Measurements from ENCODE around the gene USF1.
A peak's percentile ranks its signal among the peaks of the same experiment; 100 is the strongest.

Gene USF1

GRCh38 chr1:161045736-161046604, at the start of gene USF1:
USF1 (minus strand) TSS chr1:161045977; CDS start chr1:161043275, 2,702 bp downstream.
- H3K4me3 ChIP-seq (ENCODE audit: low read length) = peak within 1 kb of the TSS; percentile 94
- no peak for TF ChIP-seq ZNF274 (IDR thresholded peaks at IDR 0.05; ENCODE audit: low read depth, low read length)

- no peak for TF ChIP-seq ZNF274 (IDR thresholded peaks at IDR 0.05; ENCODE audit: low read depth, low read length)
- H3K4me3 ChIP-seq (ENCODE audit: low read length) = no peak overlapping the region
These were observed 49.5 kb upstream of the USF1 start for GRCh38 chr1:161095230-161095629.

- H3K4me3 ChIP-seq (ENCODE audit: low read length) = no peak overlapping the region
- no peak for TF ChIP-seq ZNF274 (IDR thresholded peaks at IDR 0.05; ENCODE audit: low read depth, low read length)
These were observed 48.7 kb upstream of the USF1 start for GRCh38 chr1:161094481-161094880.

GRCh38 chr1:161092621-161093028, 46.8 kb upstream of the USF1 start:
- no peak for TF ChIP-seq ZNF274 (IDR thresholded peaks at IDR 0.05; ENCODE audit: low read depth, low read length)

GRCh38 chr1:161091796-161092507, 46.2 kb upstream of the USF1 start:
- TF ChIP-seq ZNF274 (IDR thresholded peaks at IDR 0.05; ENCODE audit: low read depth, low read length) = no peak
- no peak overlapping the region for H3K4me3 ChIP-seq (ENCODE audit: low read length)

More at GRCh38 chr1:161092621-161093028, 46.8 kb upstream of the USF1 start:
- no peak overlapping the region for H3K4me3 ChIP-seq (ENCODE audit: low read length)

GRCh38 chr1:161091093-161091492, 45.3 kb upstream of the USF1 start:
- no peak for TF ChIP-seq ZNF274 (IDR thresholded peaks at IDR 0.05; ENCODE audit: low read depth, low read length)
- no peak overlapping the region for H3K4me3 ChIP-seq (ENCODE audit: low read length)

- no peak for TF ChIP-seq ZNF274 (IDR thresholded peaks at IDR 0.05; ENCODE audit: low read depth, low read length)
- no peak overlapping the region for H3K4me3 ChIP-seq (ENCODE audit: low read length)
These were observed 44.8 kb upstream of the USF1 start for GRCh38 chr1:161090617-161091016.

GRCh38 chr1:161089938-161090337, 44.2 kb upstream of the USF1 start:
- H3K4me3 ChIP-seq (ENCODE audit: low read length) = no peak overlapping the region
- TF ChIP-seq ZNF274 (IDR thresholded peaks at IDR 0.05; ENCODE audit: low read depth, low read length) = no peak

GRCh38 chr1:161089251-161089924, 43.6 kb upstream of the USF1 start, which contains the start of gene NECTIN4:
NECTIN4 (minus strand) TSS chr1:161089558; CDS start chr1:161089296, 262 bp downstream.
- no peak within 1 kb of the TSS for H3K4me3 ChIP-seq (ENCODE audit: low read length)
- TF ChIP-seq ZNF274 (IDR thresholded peaks at IDR 0.05; ENCODE audit: low read depth, low read length) = no peak

- no peak for TF ChIP-seq ZNF274 (IDR thresholded peaks at IDR 0.05; ENCODE audit: low read depth, low read length)
- H3K4me3 ChIP-seq (ENCODE audit: low read length) = no peak overlapping the region
These were observed 42.9 kb upstream of the USF1 start for GRCh38 chr1:161088587-161089110.

- no peak for TF ChIP-seq ZNF274 (IDR thresholded peaks at IDR 0.05; ENCODE audit: low read depth, low read length)
- no peak overlapping the region for H3K4me3 ChIP-seq (ENCODE audit: low read length)
These were observed 40.7 kb upstream of the USF1 start for GRCh38 chr1:161086457-161086856.

GRCh38 chr1:161085165-161085564, 39.4 kb upstream of the USF1 start:
- no peak for TF ChIP-seq ZNF274 (IDR thresholded peaks at IDR 0.05; ENCODE audit: low read depth, low read length)
- H3K4me3 ChIP-seq (ENCODE audit: low read length) = no peak overlapping the region

GRCh38 chr1:161084597-161084988, 38.8 kb upstream of the USF1 start:
- H3K4me3 ChIP-seq (ENCODE audit: low read length) = no peak overlapping the region
- TF ChIP-seq ZNF274 (IDR thresholded peaks at IDR 0.05; ENCODE audit: low read depth, low read length) = no peak

Measured in GM08714 (cell line).